Measurements from ENCODE around the gene GRIK2. TPM values are rescaled to one million over a fixed set of nuclear protein-coding genes. Genes with fewer than 3 reads are reported as not detected.
A peak's percentile ranks its signal among the peaks of the same experiment; 100 is the strongest.

GRIK2 gene
- total RNA-seq, 1 experiment from 2014 or later = 0.61 TPM

DNA sequence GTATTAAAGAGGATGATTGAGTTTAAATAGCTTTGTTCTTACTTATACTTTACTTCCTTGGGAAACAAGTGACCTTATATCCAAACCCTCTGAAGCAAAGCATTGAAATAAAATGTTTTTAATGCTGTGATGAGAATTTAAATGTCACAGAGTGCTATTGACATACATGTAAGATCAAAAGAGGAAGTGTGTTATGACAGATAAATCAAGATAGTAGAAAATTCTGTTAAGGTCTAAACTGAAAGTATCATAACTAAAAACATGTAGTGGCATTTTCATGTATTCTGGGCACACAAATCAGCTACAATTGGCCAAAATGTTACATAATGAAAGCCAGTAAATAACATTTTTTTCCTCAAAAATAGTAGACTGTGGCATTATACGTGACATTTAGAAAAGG is 318.0 kb downstream of the GRIK2 start:
- Histone ChIP-seq H3K27ac (no peak overlapping the region), H3K4me2 (no peak overlapping the region), H3K4me3 (no peak overlapping the region), H3F3A (ENCODE audit: insufficient read depth, low read depth) (no peaks in the 10 kb centered on the region), H3K79me2 (ENCODE audit: low read depth) (no peaks in the 10 kb centered on the region), H3K9me3 (ENCODE audit: insufficient read depth, low read depth) (no peaks in the 10 kb centered on the region), H3K36me3 (ENCODE audit: low read depth) (no peaks in the 10 kb centered on the region), H3K9me2 (ENCODE audit: insufficient read depth) (no peaks in the 10 kb centered on the region; the same call in 1 of the 2 replicates), H2AFZ (no peak overlapping the region), H3K4me1 (replicated peaks; ENCODE audit: insufficient read depth) (no peaks in the 10 kb centered on the region), H4K20me1 (ENCODE audit: insufficient read depth) (no peaks in the 10 kb centered on the region), H3K27me3 (ENCODE audit: insufficient read depth, low read depth) (no peaks in the 10 kb centered on the region)
- intact Hi-C loops (cut with micrococcal nuclease; ENCODE audit: unreplicated experiment) = no loop called here
- POLR2A ChIA-PET (ENCODE audit: unreplicated experiment) = interaction anchor here (0.5 kb wide), 1 partner anchor 160 kb away, joined by 3 read pairs; no protein-coding TSS in a partner anchor
- no TSS peak for BruUV-seq (replicated peaks)
- CTCF ChIA-PET = no interaction called here
- DNase-seq = no peak
- no peak for TF ChIP-seq EZH2 (IDR thresholded peaks at IDR 0.05; ENCODE audit: low read depth)
- TF ChIP-seq, protein P1, sequence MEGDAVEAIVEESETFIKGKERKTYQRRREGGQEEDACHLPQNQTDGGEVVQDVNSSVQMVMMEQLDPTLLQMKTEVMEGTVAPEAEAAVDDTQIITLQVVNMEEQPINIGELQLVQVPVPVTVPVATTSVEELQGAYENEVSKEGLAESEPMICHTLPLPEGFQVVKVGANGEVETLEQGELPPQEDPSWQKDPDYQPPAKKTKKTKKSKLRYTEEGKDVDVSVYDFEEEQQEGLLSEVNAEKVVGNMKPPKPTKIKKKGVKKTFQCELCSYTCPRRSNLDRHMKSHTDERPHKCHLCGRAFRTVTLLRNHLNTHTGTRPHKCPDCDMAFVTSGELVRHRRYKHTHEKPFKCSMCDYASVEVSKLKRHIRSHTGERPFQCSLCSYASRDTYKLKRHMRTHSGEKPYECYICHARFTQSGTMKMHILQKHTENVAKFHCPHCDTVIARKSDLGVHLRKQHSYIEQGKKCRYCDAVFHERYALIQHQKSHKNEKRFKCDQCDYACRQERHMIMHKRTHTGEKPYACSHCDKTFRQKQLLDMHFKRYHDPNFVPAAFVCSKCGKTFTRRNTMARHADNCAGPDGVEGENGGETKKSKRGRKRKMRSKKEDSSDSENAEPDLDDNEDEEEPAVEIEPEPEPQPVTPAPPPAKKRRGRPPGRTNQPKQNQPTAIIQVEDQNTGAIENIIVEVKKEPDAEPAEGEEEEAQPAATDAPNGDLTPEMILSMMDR (conservative IDR thresholded peaks at IDR 0.05) = no peak

DNA sequence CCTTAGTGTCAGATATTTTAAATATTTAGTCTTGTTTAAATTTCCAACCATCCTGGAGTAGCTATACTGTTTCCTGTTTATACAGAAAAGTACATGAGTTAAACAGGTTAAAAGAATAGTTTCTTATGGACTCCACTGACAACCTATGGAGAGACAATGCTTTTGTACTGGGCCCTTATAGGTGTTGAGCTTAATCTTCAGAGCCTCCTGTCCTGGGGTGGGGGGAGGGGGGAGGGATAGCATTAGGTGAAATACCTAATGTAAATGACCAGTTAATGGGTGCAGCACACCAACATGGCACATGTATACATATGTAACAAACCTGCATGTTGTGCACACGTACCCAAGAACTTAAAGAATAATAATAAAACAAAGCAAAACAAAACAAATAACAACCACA is 322.9 kb downstream of the GRIK2 start:
- no peak overlapping the region for H3K4me2 ChIP-seq
- CTCF ChIA-PET = no interaction called here
- no peaks in the 10 kb centered on the region for H3K36me3 ChIP-seq (ENCODE audit: low read depth)
- no TSS peak for BruUV-seq (replicated peaks)
- POLR2A ChIA-PET (ENCODE audit: unreplicated experiment) = no interaction called here
- H3K79me2 ChIP-seq (ENCODE audit: low read depth) = no peaks in the 10 kb centered on the region
- H3F3A ChIP-seq (ENCODE audit: insufficient read depth, low read depth) = no peaks in the 10 kb centered on the region
- no peaks in the 10 kb centered on the region for H3K9me2 ChIP-seq (ENCODE audit: insufficient read depth)
- no peak overlapping the region for H3K27ac ChIP-seq
- H2AFZ ChIP-seq = no peak overlapping the region; the same call in 1 of the 2 replicates
- DNase-seq = no peak
- intact Hi-C loops (cut with micrococcal nuclease; ENCODE audit: unreplicated experiment) = no loop called here
- no peaks in the 10 kb centered on the region for H3K27me3 ChIP-seq (ENCODE audit: insufficient read depth, low read depth)
- no peaks in the 10 kb centered on the region for H4K20me1 ChIP-seq (ENCODE audit: insufficient read depth)
- H3K9me3 ChIP-seq (ENCODE audit: insufficient read depth, low read depth) = no peaks in the 10 kb centered on the region
- TF ChIP-seq EZH2 (IDR thresholded peaks at IDR 0.05; ENCODE audit: low read depth) = no peak
- TF ChIP-seq, protein P1 (conservative IDR thresholded peaks at IDR 0.05) = no peak
- no peaks in the 10 kb centered on the region for H3K4me1 ChIP-seq (replicated peaks; ENCODE audit: insufficient read depth)
- no peak overlapping the region for H3K4me3 ChIP-seq

DNA sequence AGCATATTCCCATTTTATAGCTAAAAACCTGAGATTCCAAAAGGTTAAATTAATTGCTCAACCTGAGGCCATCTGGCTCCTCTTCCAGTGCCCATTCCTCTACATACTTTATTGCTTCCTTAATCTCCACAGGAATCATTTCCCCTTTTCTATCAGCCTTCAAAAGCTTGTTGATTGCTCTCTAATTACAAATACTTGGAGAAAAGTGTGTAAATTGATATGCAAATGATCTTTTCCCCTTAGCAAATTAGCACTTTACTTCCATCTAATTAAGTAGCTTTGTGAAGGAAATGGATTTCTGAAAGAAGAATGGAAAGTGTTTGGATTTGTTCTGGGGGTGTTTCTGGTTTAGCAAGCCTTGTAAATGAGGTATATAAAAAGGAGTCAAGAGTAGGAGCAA is 323.3 kb downstream of the GRIK2 start:
- Histone ChIP-seq H3K27me3 (ENCODE audit: insufficient read depth, low read depth) (no peaks in the 10 kb centered on the region), H3K4me1 (replicated peaks; ENCODE audit: insufficient read depth) (no peaks in the 10 kb centered on the region), H4K20me1 (ENCODE audit: insufficient read depth) (no peaks in the 10 kb centered on the region), H3K36me3 (ENCODE audit: low read depth) (no peaks in the 10 kb centered on the region), H3K27ac (no peak overlapping the region), H3K4me3 (no peak overlapping the region), H3K9me2 (ENCODE audit: insufficient read depth) (no peaks in the 10 kb centered on the region), H2AFZ (peak overlapping the region; percentile 66; the same call in 1 of the 2 replicates), H3K9me3 (ENCODE audit: insufficient read depth, low read depth) (0 out of 2 replicates have a peak, but pooled peaks cover under 1% of the 10 kb centered on the region), H3K79me2 (ENCODE audit: low read depth) (no peaks in the 10 kb centered on the region), H3F3A (ENCODE audit: insufficient read depth, low read depth) (no peaks in the 10 kb centered on the region), H3K4me2 (no peak overlapping the region)
- ChIA-PET POLR2A (ENCODE audit: unreplicated experiment) (no interaction called here), CTCF (no interaction called here)
- no peak for DNase-seq
- TF ChIP-seq EZH2 (IDR thresholded peaks at IDR 0.05; ENCODE audit: low read depth) = no peak
- TF ChIP-seq, protein P1 (conservative IDR thresholded peaks at IDR 0.05) = no peak
- BruUV-seq (replicated peaks) = no TSS peak
- intact Hi-C loops (cut with micrococcal nuclease; ENCODE audit: unreplicated experiment) = no loop called here

All from PC-9 (cell line).